Measurements from ENCODE around the gene KAT14.
"Not testable (repeated sequence)": the region's sequence is repeated elsewhere in the genome, so short reads cannot be mapped to it uniquely, and the experiment has no call there.

The KAT14 gene

GRCh38 chr20:18225632-18226031 lies 88.0 kb downstream of the KAT14 start:
- no peak for DNase-seq

- not testable (repeated sequence) for DNase-seq
Observed at GRCh38 chr20:18226741-18227140, 89.1 kb downstream of the KAT14 start.

GRCh38 chr20:18233408-18233943 lies 95.8 kb downstream of the KAT14 start:
- no peak for DNase-seq
